ENCODE results near the gene BOLL.
A peak's percentile ranks its signal among the peaks of the same experiment; 100 is the strongest.

The BOLL gene

GRCh38 chr2:197809064-197809463, 23.9 kb upstream of the BOLL start:
- TF ChIP-seq POLR2A (IDR thresholded peaks at IDR 0.05; ENCODE audit: extremely low read depth, insufficient read length) (no peak), MYC (IDR thresholded peaks at IDR 0.05; ENCODE audit: low read depth, low read length) (no peak), CTCF (IDR thresholded peaks at IDR 0.05; ENCODE audit: low read depth, low read length) (no peak), MAX (IDR thresholded peaks at IDR 0.05; ENCODE audit: low read depth, low read length) (no peak)
- DNase-seq (ENCODE audit: low read depth): no peak
- H3K4me3 ChIP-seq (ENCODE audit: low read depth, low read length): no peak overlapping the region

GRCh38 chr2:197805715-197806633, 20.9 kb upstream of the BOLL start:
- DNase-seq (ENCODE audit: low read depth): peak; percentile 23
- H3K4me3 ChIP-seq (ENCODE audit: low read depth, low read length): no peak overlapping the region
- TF ChIP-seq POLR2A (IDR thresholded peaks at IDR 0.05; ENCODE audit: extremely low read depth, insufficient read length) (no peak), MAX (IDR thresholded peaks at IDR 0.05; ENCODE audit: low read depth, low read length) (no peak), MYC (IDR thresholded peaks at IDR 0.05; ENCODE audit: low read depth, low read length) (no peak), CTCF (IDR thresholded peaks at IDR 0.05; ENCODE audit: low read depth, low read length) (no peak)

- TF ChIP-seq MYC (IDR thresholded peaks at IDR 0.05; ENCODE audit: low read depth, low read length) (no peak), MAX (IDR thresholded peaks at IDR 0.05; ENCODE audit: low read depth, low read length) (no peak), CTCF (IDR thresholded peaks at IDR 0.05; ENCODE audit: low read depth, low read length) (no peak), POLR2A (IDR thresholded peaks at IDR 0.05; ENCODE audit: extremely low read depth, insufficient read length) (no peak)
- peak; percentile 16 for DNase-seq (ENCODE audit: low read depth)
- H3K4me3 ChIP-seq (ENCODE audit: low read depth, low read length): peak overlapping the region; percentile 40
Observed at GRCh38 chr2:197804758-197805714, 19.9 kb upstream of the BOLL start.

- H3K4me3 ChIP-seq (ENCODE audit: low read depth, low read length): peak within 1 kb of the TSS; percentile 67
- peak; percentile 43; the same call in 1 of the 2 replicates for TF ChIP-seq MAX (IDR thresholded peaks at IDR 0.05; ENCODE audit: low read depth, low read length)
- no peak for TF ChIP-seq POLR2A (IDR thresholded peaks at IDR 0.05; ENCODE audit: extremely low read depth, insufficient read length)
- peak; percentile 95 for DNase-seq (ENCODE audit: low read depth)
Observed at GRCh38 chr2:197804049-197804757, 19.1 kb upstream of the BOLL start, which contains the start of gene PLCL1. Gene PLCL1, plus strand, starts transcription at chr2:197804593.

- DNase-seq (ENCODE audit: low read depth): peak; percentile 67
- H3K4me3 ChIP-seq (ENCODE audit: low read depth, low read length): no peak overlapping the region
- no peak for TF ChIP-seq MAX (IDR thresholded peaks at IDR 0.05; ENCODE audit: low read depth, low read length)
- TF ChIP-seq POLR2A (IDR thresholded peaks at IDR 0.05; ENCODE audit: extremely low read depth, insufficient read length): no peak
- TF ChIP-seq CTCF (IDR thresholded peaks at IDR 0.05; ENCODE audit: low read depth, low read length): peak; percentile 78
- no peak for TF ChIP-seq MYC (IDR thresholded peaks at IDR 0.05; ENCODE audit: low read depth, low read length)
Observed at GRCh38 chr2:197803033-197803444, 17.9 kb upstream of the BOLL start.
